Panc1 (cell line): ENCODE data around the gene MAP4K2.
"Not testable (repeated sequence)": the region's sequence is repeated elsewhere in the genome, so short reads cannot be mapped to it uniquely, and the experiment has no call there.

ENCODE experiments used
- POLR2AphosphoS5 ChIP-seq: IDR thresholded peaks from 2 replicates; pipeline ENCODE4 v1.6.1; 2012; ENCODE audit warnings: mild to moderate bottlenecking, low read depth, low read length, moderate library complexity
- REST ChIP-seq, 2 experiments: IDR thresholded peaks; 2 replicates each; pipeline ENCODE4 v1.6.1; 2011 to 2012; ENCODE audit warnings: low read depth in 2 of 2, control low read depth in 1 of 2, low read length in 1 of 2, mild to moderate bottlenecking in 1 of 2, moderate library complexity in 1 of 2; ENCODE audit not compliant: insufficient read depth in 1 of 2
- TF ChIP-seq, protein P1 (sequence below): fragments of 450-650 bp; IDR thresholded peaks from 2 replicates; pipeline ENCODE4 v1.5.1; 2017; ENCODE audit warnings: mild to moderate bottlenecking

- not testable (repeated sequence) for TF ChIP-seq REST (IDR thresholded peaks at IDR 0.05; ENCODE audit: insufficient read depth in 1 of 2, low read depth in 2 of 2, low read length in 1 of 2); POLR2AphosphoS5
- TF ChIP-seq, protein P1, sequence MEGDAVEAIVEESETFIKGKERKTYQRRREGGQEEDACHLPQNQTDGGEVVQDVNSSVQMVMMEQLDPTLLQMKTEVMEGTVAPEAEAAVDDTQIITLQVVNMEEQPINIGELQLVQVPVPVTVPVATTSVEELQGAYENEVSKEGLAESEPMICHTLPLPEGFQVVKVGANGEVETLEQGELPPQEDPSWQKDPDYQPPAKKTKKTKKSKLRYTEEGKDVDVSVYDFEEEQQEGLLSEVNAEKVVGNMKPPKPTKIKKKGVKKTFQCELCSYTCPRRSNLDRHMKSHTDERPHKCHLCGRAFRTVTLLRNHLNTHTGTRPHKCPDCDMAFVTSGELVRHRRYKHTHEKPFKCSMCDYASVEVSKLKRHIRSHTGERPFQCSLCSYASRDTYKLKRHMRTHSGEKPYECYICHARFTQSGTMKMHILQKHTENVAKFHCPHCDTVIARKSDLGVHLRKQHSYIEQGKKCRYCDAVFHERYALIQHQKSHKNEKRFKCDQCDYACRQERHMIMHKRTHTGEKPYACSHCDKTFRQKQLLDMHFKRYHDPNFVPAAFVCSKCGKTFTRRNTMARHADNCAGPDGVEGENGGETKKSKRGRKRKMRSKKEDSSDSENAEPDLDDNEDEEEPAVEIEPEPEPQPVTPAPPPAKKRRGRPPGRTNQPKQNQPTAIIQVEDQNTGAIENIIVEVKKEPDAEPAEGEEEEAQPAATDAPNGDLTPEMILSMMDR, result not testable (repeated sequence)
These were observed 42.7 kb upstream of the MAP4K2 start for GRCh38 chr11:64845776-64846129.
